RWPE2 (cell line): Measurements from ENCODE around the gene PARP14.

Source experiments
- ATAC-seq: fragments of 200-7000 bp; cut with Tn5 transposase; 3 replicates; pipeline ENCODE4 v1.9.1; 2021; ENCODE audit warnings: low read depth
- DNase-seq: peaks from one replicate; pipeline ENCODE4 v3.0.0-alpha.2; 2020; ENCODE audit warnings: low spot score
- H3K27ac ChIP-seq: fragments of 450-650 bp; 2 replicates; pipeline ENCODE4 v1.5.1; 2017; ENCODE audit warnings: mild to moderate bottlenecking; ENCODE audit not compliant: poor library complexity, severe bottlenecking
- H3K27me3 ChIP-seq: fragments of 250-450 bp; sonication (Bioruptor Pico); 2 replicates; pipeline ENCODE4 v1.5.1; 2021; ENCODE audit warnings: mild to moderate bottlenecking, moderate library complexity; ENCODE audit not compliant: insufficient read depth, poor library complexity, severe bottlenecking
- H3K36me3 ChIP-seq: fragments of 250-450 bp; sonication (Bioruptor Pico); 2 replicates; pipeline ENCODE4 v1.5.1; 2020; ENCODE audit warnings: low read depth, mild to moderate bottlenecking, moderate library complexity
- H3K4me1 ChIP-seq: fragments of 250-450 bp; sonication (Bioruptor Pico); 2 replicates; pipeline ENCODE4 v1.5.1; 2021; ENCODE audit warnings: mild to moderate bottlenecking, moderate library complexity; ENCODE audit not compliant: insufficient read depth, poor library complexity, severe bottlenecking
- H3K4me3 ChIP-seq: fragments of 250-450 bp; sonication (Bioruptor Pico); 2 replicates; pipeline ENCODE4 v1.5.1; 2021; ENCODE audit warnings: mild to moderate bottlenecking, moderate library complexity; ENCODE audit not compliant: severe bottlenecking
- H3K9me3 ChIP-seq: fragments of 250-450 bp; sonication (Bioruptor Pico); 2 replicates; pipeline ENCODE4 v1.5.1; 2021; ENCODE audit warnings: mild to moderate bottlenecking, moderate library complexity; ENCODE audit not compliant: severe bottlenecking
- CTCF ChIP-seq: fragments of 450-650 bp; IDR thresholded peaks from one replicate; pipeline ENCODE4 v1.5.1; 2017; ENCODE audit warnings: mild to moderate bottlenecking, moderate library complexity; ENCODE audit not compliant: poor library complexity, severe bottlenecking

Gene PARP14

DNA sequence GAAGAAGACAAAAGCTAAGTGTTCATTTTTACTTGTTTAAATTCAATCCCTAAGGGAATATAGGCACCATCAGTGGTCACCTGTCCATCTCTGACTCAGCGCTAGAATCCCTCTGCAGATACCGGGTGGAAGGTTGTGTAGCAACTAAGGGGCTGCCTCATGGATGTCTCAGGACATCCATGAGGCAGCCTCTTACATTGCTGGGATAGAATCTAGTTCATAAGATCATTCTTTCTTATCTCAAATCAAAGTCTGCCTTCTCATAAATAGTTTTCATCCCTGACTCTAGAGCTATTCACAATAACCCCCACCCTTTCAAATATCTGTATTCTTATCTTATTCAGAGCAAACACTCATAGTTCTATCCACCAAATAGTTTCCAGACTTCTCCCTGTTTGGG is 74.9 kb downstream of the PARP14 start:
- no peak for DNase-seq

GRCh38 chr3:122758877-122759560 is 78.4 kb downstream of the PARP14 start:
- peaks cover 3% of the 10 kb centered on the region for H3K36me3 ChIP-seq
- H3K4me1 ChIP-seq = no peaks in the 10 kb centered on the region
- H3K27me3 ChIP-seq = no peaks in the 10 kb centered on the region
- H3K27ac ChIP-seq = no peak overlapping the region
- no peak overlapping the region for H3K4me3 ChIP-seq
- DNase-seq = no peak
- ATAC-seq = no peak
- no peaks in the 10 kb centered on the region for H3K9me3 ChIP-seq
- TF ChIP-seq CTCF = no peak

More for the DNA sequence above, 74.9 kb downstream of the PARP14 start:
- Histone ChIP-seq H3K36me3 (peaks cover 7% of the 10 kb centered on the region), H3K27ac (no peak overlapping the region), H3K4me3 (no peak overlapping the region), H3K27me3 (no peaks in the 10 kb centered on the region), H3K4me1 (no peaks in the 10 kb centered on the region), H3K9me3 (no peaks in the 10 kb centered on the region)
- ATAC-seq = no peak
- TF ChIP-seq CTCF = no peak

DNA sequence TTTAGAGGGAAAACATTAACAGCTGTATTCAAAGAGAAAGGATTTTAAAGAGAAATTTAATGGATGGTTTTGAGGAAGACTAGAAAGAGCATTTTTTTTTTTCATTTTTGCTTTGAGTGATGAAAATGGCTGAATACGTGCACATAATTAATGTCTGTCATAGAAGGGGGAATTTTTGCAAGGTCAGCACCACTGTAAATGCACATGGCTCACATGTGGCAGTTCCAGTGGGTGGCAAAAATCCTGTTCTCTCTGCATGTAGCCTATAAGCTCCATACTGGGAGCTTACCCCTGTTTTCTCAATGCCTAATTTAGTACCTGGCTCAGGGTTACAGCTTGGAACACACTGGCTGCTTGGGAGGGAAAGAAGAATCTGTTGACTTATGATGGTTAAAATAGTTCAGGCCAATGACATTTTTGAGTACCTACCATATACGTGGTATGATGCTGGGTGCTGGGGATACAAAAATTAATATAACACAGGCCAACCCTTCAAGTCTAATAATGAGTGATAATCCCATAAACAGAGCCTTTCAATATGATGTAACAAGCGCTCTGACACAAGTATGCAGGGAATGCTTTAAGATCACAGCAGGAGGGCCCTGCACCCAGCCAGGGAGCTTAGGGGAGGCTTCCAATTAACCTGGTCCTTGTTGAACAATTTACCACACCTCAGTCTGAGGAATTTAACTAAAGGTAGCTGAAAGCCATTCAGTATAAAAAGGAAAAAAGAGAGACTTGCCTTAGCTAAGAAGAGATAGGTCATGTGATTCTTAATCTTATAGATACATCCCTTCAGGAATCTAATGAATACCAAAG is 80.0 kb downstream of the PARP14 start:
- H3K27me3 ChIP-seq = no peaks in the 10 kb centered on the region
- no peak overlapping the region for H3K4me3 ChIP-seq
- no peaks in the 10 kb centered on the region; the same call in 1 of the 2 replicates for H3K36me3 ChIP-seq
- H3K4me1 ChIP-seq = no peaks in the 10 kb centered on the region
- DNase-seq (no peak), ATAC-seq (no peak)
- H3K9me3 ChIP-seq = no peaks in the 10 kb centered on the region
- H3K27ac ChIP-seq = no peak overlapping the region
- no peak for TF ChIP-seq CTCF

DNA sequence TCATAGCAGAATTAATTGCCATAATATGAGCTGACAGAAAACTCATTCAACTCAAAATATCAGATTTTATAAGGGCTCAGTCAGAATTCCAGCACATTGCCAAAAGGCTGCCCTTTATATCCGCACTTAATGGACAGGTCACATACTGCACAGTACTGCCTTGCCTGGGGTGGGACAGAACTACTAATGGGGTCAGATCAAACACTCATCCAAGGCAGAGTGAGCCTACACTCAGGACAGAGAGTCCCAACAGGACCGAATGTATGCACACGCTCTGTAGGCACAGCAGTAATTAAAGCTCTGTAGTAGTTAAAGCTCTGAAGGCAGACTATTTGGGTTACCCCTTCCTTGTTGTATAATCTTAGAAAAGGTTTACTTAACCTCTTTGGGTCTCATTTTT is 85.8 kb downstream of the PARP14 start:
- no peak for TF ChIP-seq CTCF
- no peaks in the 10 kb centered on the region for H3K9me3 ChIP-seq
- ATAC-seq = no peak
- peaks cover 3% of the 10 kb centered on the region; the same call in 1 of the 2 replicates for H3K36me3 ChIP-seq
- DNase-seq = no peak
- H3K27me3 ChIP-seq = no peaks in the 10 kb centered on the region
- H3K4me1 ChIP-seq = no peaks in the 10 kb centered on the region
- H3K4me3 ChIP-seq = no peak overlapping the region
- H3K27ac ChIP-seq = no peak overlapping the region
